Liver (tissue), 9 donors: ENCODE measurements around the gene RAB40AL. TPM values are rescaled to one million over a fixed set of nuclear protein-coding genes. Genes with fewer than 3 reads are reported as not detected.

Source experiments
- DNase-seq: peaks from one replicate; pipeline ENCODE4 v3.0.0-alpha.2; 2017; ENCODE audit warnings: low spot score
- H3K27ac ChIP-seq, 2 donors: one replicate each; pipeline ENCODE4 v1.7.0; 2013; ENCODE audit warnings: inconsistent platforms in 2 of 2, low read length in 2 of 2, control low read depth in 1 of 2, low read depth in 1 of 2, mild to moderate bottlenecking in 1 of 2
- H3K27me3 ChIP-seq, 4 donors: one replicate each; pipeline versions ENCODE4 v1.6.1 to v1.7.0; 2013; ENCODE audit warnings: low read length in 3 of 4, inconsistent platforms in 1 of 4, mild to moderate bottlenecking in 1 of 4, moderate library complexity in 1 of 4; ENCODE audit not compliant: control insufficient read depth in 4 of 4, insufficient read depth in 4 of 4
- H3K36me3 ChIP-seq, 4 donors: one replicate each; pipeline versions ENCODE4 v1.6.1 to v1.7.0; 2013; ENCODE audit warnings: low read length in 3 of 4, mild to moderate bottlenecking in 3 of 4, low read depth in 1 of 4, moderate library complexity in 1 of 4; ENCODE audit not compliant: control insufficient read depth in 4 of 4, insufficient read depth in 3 of 4
- H3K4me1 ChIP-seq, 4 donors: one replicate each; pipeline versions ENCODE4 v1.6.1 to v1.7.0; 2013; ENCODE audit warnings: low read length in 3 of 4, mild to moderate bottlenecking in 3 of 4, moderate library complexity in 1 of 4; ENCODE audit not compliant: control insufficient read depth in 4 of 4, insufficient read depth in 4 of 4
- H3K4me3 ChIP-seq, 3 donors: one replicate each; pipeline versions ENCODE4 v1.6.1 to v1.7.0; 2013; ENCODE audit warnings: low read length in 3 of 3, control low read depth in 1 of 3, low read depth in 1 of 3, mild to moderate bottlenecking in 1 of 3
- H3K9ac ChIP-seq, 2 donors: one replicate each; pipeline ENCODE4 v1.7.0; 2013; ENCODE audit warnings: low read length in 2 of 2, mild to moderate bottlenecking in 2 of 2, moderate library complexity in 2 of 2, control low read depth in 1 of 2, low read depth in 1 of 2
- H3K9me3 ChIP-seq, 4 donors: one replicate each; pipeline versions ENCODE4 v1.6.1 to v1.7.0; 2013; ENCODE audit warnings: low read length in 3 of 4; ENCODE audit not compliant: control insufficient read depth in 4 of 4
- EGR1 ChIP-seq, 2 donors: IDR thresholded peaks; 2 replicates each; pipeline ENCODE4 v1.6.1; 2016 to 2018; ENCODE audit warnings: antibody characterized with exemption in 2 of 2, low read depth in 2 of 2
- FOXA2 ChIP-seq: IDR thresholded peaks from 2 replicates; pipeline ENCODE4 v1.6.1; 2016; ENCODE audit warnings: antibody characterized with exemption
- GABPA ChIP-seq, 2 donors: IDR thresholded peaks in 1 of 2; conservative IDR thresholded peaks in 1 of 2; 2 replicates each; pipeline ENCODE4 v1.6.1; 2016; ENCODE audit warnings: antibody characterized with exemption in 2 of 2, mild to moderate bottlenecking in 1 of 2, moderate library complexity in 1 of 2
- NR2F2 ChIP-seq: IDR thresholded peaks from 2 replicates; pipeline ENCODE4 v1.6.1; 2016; ENCODE audit warnings: antibody characterized with exemption
- RAD21 ChIP-seq, 2 donors: IDR thresholded peaks; 2 replicates each; pipeline ENCODE4 v1.6.1; 2016; ENCODE audit warnings: antibody characterized with exemption in 2 of 2, mild to moderate bottlenecking in 2 of 2
- RXRA ChIP-seq, 2 donors: IDR thresholded peaks; 2 replicates each; pipeline ENCODE4 v1.6.1; 2017 to 2018; ENCODE audit warnings: antibody characterized with exemption in 2 of 2, mild to moderate bottlenecking in 1 of 2
- TAF1 ChIP-seq: conservative IDR thresholded peaks from 2 replicates; pipeline ENCODE4 v1.6.1; 2016; ENCODE audit warnings: antibody characterized with exemption, mild to moderate bottlenecking
- ZBTB33 ChIP-seq: IDR thresholded peaks from 2 replicates; pipeline ENCODE4 v1.6.1; 2016; ENCODE audit warnings: antibody characterized with exemption
- WGBS: extraction: QIAGEN DNeasy Blood & Tissue Kit; methylation state at CpG from one replicate; pipeline ENCODE4 v1.1.7; 2013; 5-methylcytosine and 5-hydroxymethylcytosine counted together
- polyA plus RNA-seq, 2 donors: library from polyadenylated mRNA; stranded (reverse) in 1 of 2; unstranded in 1 of 2; fragments of 200-250 nt in 1 of 2; fragments of >200 nt in 1 of 2; fragmentation: Nextera tagmentation in 1 of 2; extraction: Ambion mirVana in 1 of 2; gene quantifications; one replicate each; pipeline versions ENCODE4 v1.2.1 to v1.2.3, GENCODE V29; 2013 to 2015
- total RNA-seq, 2 donors: library from RNA; depleted of rRNA; stranded (reverse); fragments of >200 nt; gene quantifications; one replicate each; pipeline ENCODE4 v1.2.3, GENCODE V29; 2014
- TF ChIP-seq, protein P1 (sequence below): IDR thresholded peaks from 2 replicates; pipeline ENCODE4 v1.6.1; 2016; ENCODE audit warnings: antibody characterized with exemption, mild to moderate bottlenecking
- TF ChIP-seq, protein P2 (sequence below): fragments of 150-350 bp; IDR thresholded peaks from 2 replicates; pipeline ENCODE4 v1.5.1; 2017; ENCODE audit warnings: improper control_type of control experiment, low read depth, low read length; ENCODE audit not compliant: missing input control
- donor health status: healthy.
- donor health status: healthy.
- donor health status: healthy.
- donor health status: healthy.
- donor health status: healthy.

The RAB40AL gene
- total and polyA plus RNA-seq, 4 donors = 0.14 to 0.75 (median 0.53) TPM; not detected in 1

DNA sequence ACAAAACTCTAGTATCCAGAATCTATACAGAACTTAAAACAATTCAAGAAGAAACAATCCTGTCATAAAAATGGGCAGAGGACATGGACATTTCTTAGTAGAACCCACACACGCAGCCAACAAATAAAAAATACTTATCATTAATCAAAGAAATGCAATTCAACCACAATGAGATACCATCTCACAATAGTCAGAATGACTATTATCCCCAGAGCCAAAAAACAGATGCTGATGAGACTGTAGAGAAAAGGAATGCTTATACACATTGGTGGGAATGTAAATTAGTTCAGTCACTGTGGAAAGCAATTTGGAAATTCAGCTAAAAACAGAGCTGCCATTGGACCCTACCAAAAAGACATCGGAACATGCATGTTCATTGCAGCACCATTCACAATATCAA, 37.9 kb downstream of the RAB40AL start:
- no peak for TF ChIP-seq FOXA2
- TF ChIP-seq, protein P1, sequence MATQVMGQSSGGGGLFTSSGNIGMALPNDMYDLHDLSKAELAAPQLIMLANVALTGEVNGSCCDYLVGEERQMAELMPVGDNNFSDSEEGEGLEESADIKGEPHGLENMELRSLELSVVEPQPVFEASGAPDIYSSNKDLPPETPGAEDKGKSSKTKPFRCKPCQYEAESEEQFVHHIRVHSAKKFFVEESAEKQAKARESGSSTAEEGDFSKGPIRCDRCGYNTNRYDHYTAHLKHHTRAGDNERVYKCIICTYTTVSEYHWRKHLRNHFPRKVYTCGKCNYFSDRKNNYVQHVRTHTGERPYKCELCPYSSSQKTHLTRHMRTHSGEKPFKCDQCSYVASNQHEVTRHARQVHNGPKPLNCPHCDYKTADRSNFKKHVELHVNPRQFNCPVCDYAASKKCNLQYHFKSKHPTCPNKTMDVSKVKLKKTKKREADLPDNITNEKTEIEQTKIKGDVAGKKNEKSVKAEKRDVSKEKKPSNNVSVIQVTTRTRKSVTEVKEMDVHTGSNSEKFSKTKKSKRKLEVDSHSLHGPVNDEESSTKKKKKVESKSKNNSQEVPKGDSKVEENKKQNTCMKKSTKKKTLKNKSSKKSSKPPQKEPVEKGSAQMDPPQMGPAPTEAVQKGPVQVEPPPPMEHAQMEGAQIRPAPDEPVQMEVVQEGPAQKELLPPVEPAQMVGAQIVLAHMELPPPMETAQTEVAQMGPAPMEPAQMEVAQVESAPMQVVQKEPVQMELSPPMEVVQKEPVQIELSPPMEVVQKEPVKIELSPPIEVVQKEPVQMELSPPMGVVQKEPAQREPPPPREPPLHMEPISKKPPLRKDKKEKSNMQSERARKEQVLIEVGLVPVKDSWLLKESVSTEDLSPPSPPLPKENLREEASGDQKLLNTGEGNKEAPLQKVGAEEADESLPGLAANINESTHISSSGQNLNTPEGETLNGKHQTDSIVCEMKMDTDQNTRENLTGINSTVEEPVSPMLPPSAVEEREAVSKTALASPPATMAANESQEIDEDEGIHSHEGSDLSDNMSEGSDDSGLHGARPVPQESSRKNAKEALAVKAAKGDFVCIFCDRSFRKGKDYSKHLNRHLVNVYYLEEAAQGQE = no peak
- no peak for DNase-seq
- Histone ChIP-seq H3K9ac (no peak overlapping the region), H3K27me3 (peaks cover 0 to 2% (median 0%) of the 10 kb centered on the region in 4 donors), H3K4me3 (no peak overlapping the region), H3K36me3 (no peaks in the 10 kb centered on the region), H3K4me1 (no peaks in the 10 kb centered on the region), H3K9me3 (peaks cover 0 to 12% (median 4%) of the 10 kb centered on the region in 4 donors), H3K27ac (no peak overlapping the region)
- WGBS = 97% methylated on average over 2 of the region's 2 CpGs

GRCh38 chrX:102976286-102976685, 39.2 kb downstream of the RAB40AL start:
- WGBS = 84% methylated on average over 1 of the region's 1 CpG
- Histone ChIP-seq H3K4me3 (no peak overlapping the region), H3K36me3 (no peaks in the 10 kb centered on the region), H3K9me3 (peaks cover 0 to 9% (median 4%) of the 10 kb centered on the region in 4 donors), H3K27me3 (peaks cover 0 to 2% (median 0%) of the 10 kb centered on the region in 4 donors), H3K4me1 (no peaks in the 10 kb centered on the region), H3K9ac (no peak overlapping the region), H3K27ac (no peak overlapping the region)
- no peak for DNase-seq
- TF ChIP-seq ZBTB33 (no peak), RXRA (IDR thresholded peaks at IDR 0.05) (no peak), TAF1 (no peak), GABPA (IDR thresholded peaks at IDR 0.05 in 1 of 2, conservative IDR thresholded peaks at IDR 0.05 in 1 of 2) (no peak), NR2F2 (no peak), RAD21 (IDR thresholded peaks at IDR 0.05) (no peak), EGR1 (IDR thresholded peaks at IDR 0.05; ENCODE audit: low read depth in 2 of 2) (no peak)
- TF ChIP-seq, protein P2, sequence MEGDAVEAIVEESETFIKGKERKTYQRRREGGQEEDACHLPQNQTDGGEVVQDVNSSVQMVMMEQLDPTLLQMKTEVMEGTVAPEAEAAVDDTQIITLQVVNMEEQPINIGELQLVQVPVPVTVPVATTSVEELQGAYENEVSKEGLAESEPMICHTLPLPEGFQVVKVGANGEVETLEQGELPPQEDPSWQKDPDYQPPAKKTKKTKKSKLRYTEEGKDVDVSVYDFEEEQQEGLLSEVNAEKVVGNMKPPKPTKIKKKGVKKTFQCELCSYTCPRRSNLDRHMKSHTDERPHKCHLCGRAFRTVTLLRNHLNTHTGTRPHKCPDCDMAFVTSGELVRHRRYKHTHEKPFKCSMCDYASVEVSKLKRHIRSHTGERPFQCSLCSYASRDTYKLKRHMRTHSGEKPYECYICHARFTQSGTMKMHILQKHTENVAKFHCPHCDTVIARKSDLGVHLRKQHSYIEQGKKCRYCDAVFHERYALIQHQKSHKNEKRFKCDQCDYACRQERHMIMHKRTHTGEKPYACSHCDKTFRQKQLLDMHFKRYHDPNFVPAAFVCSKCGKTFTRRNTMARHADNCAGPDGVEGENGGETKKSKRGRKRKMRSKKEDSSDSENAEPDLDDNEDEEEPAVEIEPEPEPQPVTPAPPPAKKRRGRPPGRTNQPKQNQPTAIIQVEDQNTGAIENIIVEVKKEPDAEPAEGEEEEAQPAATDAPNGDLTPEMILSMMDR = no peak
